ENCODE measurements around the gene RPL5.
A peak's percentile ranks its signal among the peaks of the same experiment; 100 is the strongest.

Gene RPL5

DNA sequence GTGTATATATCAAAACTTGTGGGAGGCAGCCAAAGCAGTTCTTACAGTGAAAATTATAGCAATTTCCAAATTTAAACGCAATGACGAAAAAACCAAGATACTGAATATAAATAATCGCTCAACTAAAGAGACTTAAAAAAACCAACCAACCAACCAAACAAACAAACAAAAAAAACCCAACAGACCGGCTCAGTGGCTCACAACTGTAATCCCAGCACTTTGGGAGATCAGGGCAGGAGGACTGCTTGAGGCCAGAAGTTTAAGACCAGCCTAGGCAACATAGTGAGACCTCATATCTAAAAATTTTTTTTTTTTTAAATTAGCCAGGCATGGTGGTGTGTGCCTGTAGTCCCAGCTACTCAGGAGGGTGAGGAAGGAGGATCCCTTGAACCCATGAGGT, 23.4 kb downstream of the RPL5 start:
- TF ChIP-seq, protein P1, sequence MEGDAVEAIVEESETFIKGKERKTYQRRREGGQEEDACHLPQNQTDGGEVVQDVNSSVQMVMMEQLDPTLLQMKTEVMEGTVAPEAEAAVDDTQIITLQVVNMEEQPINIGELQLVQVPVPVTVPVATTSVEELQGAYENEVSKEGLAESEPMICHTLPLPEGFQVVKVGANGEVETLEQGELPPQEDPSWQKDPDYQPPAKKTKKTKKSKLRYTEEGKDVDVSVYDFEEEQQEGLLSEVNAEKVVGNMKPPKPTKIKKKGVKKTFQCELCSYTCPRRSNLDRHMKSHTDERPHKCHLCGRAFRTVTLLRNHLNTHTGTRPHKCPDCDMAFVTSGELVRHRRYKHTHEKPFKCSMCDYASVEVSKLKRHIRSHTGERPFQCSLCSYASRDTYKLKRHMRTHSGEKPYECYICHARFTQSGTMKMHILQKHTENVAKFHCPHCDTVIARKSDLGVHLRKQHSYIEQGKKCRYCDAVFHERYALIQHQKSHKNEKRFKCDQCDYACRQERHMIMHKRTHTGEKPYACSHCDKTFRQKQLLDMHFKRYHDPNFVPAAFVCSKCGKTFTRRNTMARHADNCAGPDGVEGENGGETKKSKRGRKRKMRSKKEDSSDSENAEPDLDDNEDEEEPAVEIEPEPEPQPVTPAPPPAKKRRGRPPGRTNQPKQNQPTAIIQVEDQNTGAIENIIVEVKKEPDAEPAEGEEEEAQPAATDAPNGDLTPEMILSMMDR (IDR thresholded peaks at IDR 0.05; ENCODE audit: low read length) = no peak
- TF ChIP-seq EZH2 (optimal IDR thresholded peaks at IDR 0.05; ENCODE audit: low read depth, low read length) (no peak), EZH2phosphoT487 (IDR thresholded peaks at IDR 0.05; ENCODE audit: low read length) (no peak)
- H3K4me2 ChIP-seq (ENCODE audit: low read depth, low read length) = peak overlapping the region; percentile 45; the same call in 1 of the 2 replicates
- H3K9me3 ChIP-seq (replicated peaks; ENCODE audit: insufficient read depth, low read length) = no peaks in the 10 kb centered on the region
- no peak overlapping the region for H3K4me3 ChIP-seq (ENCODE audit: low read length)
- DNase-seq = no peak
- H4K20me1 ChIP-seq (ENCODE audit: insufficient read depth, low read length) = no peaks in the 10 kb centered on the region
- no peak overlapping the region; the same call in 1 of the 2 replicates for H3K27ac ChIP-seq (ENCODE audit: low read length)
- no peak overlapping the region for H3K9ac ChIP-seq (ENCODE audit: low read length)
- H3F3A ChIP-seq (ENCODE audit: insufficient read depth, low read length) = peaks cover 3% of the 10 kb centered on the region; the same call in 1 of the 2 replicates
- peaks cover 20% of the 10 kb centered on the region for H3K4me1 ChIP-seq (ENCODE audit: low read length)
- H3K9me2 ChIP-seq (replicated peaks; ENCODE audit: insufficient read depth, low read length) = no peaks in the 10 kb centered on the region
- H3K27me3 ChIP-seq (replicated peaks; ENCODE audit: insufficient read depth, low read length) = no peaks in the 10 kb centered on the region
- H3K79me2 ChIP-seq (ENCODE audit: low read length) = peaks cover 39% of the 10 kb centered on the region
- no peak overlapping the region for H2AFZ ChIP-seq (ENCODE audit: low read length)
- H3K36me3 ChIP-seq (replicated peaks; ENCODE audit: insufficient read depth, low read length) = no peaks in the 10 kb centered on the region

DNA sequence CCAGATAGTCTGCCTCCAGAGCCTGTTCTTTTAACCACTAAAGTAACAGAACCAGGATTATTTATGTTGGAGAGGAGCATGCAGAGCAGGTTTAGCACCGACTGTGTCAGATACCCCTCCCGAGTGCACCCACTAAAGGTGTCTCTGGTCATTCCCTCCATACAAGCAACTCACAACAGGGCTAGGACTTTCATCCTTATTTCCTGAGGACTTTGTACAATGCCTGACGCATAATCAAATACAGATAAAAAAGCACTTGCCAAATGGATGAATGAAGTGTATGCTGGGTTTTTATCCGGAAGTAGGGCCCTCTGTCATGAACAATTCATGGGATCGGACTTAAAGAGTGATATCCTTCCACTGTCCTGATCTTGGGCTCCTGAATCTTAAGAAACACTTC, 26.0 kb downstream of the RPL5 start:
- Histone ChIP-seq H3K9me2 (replicated peaks; ENCODE audit: insufficient read depth, low read length) (no peaks in the 10 kb centered on the region), H3F3A (ENCODE audit: insufficient read depth, low read length) (peaks cover 3% of the 10 kb centered on the region; the same call in 1 of the 2 replicates), H2AFZ (ENCODE audit: low read length) (no peak overlapping the region), H4K20me1 (ENCODE audit: insufficient read depth, low read length) (no peaks in the 10 kb centered on the region), H3K27ac (ENCODE audit: low read length) (no peak overlapping the region), H3K4me2 (ENCODE audit: low read depth, low read length) (no peak overlapping the region), H3K79me2 (ENCODE audit: low read length) (peaks cover 29% of the 10 kb centered on the region), H3K27me3 (replicated peaks; ENCODE audit: insufficient read depth, low read length) (no peaks in the 10 kb centered on the region), H3K4me1 (ENCODE audit: low read length) (peaks cover 20% of the 10 kb centered on the region), H3K4me3 (ENCODE audit: low read length) (no peak overlapping the region), H3K9ac (ENCODE audit: low read length) (no peak overlapping the region), H3K9me3 (replicated peaks; ENCODE audit: insufficient read depth, low read length) (no peaks in the 10 kb centered on the region), H3K36me3 (replicated peaks; ENCODE audit: insufficient read depth, low read length) (no peaks in the 10 kb centered on the region)
- TF ChIP-seq, protein P1 (IDR thresholded peaks at IDR 0.05; ENCODE audit: low read length) = no peak
- no peak for TF ChIP-seq EZH2phosphoT487 (IDR thresholded peaks at IDR 0.05; ENCODE audit: low read length)
- TF ChIP-seq EZH2 (optimal IDR thresholded peaks at IDR 0.05; ENCODE audit: low read depth, low read length) = no peak
- no peak for DNase-seq

DNA sequence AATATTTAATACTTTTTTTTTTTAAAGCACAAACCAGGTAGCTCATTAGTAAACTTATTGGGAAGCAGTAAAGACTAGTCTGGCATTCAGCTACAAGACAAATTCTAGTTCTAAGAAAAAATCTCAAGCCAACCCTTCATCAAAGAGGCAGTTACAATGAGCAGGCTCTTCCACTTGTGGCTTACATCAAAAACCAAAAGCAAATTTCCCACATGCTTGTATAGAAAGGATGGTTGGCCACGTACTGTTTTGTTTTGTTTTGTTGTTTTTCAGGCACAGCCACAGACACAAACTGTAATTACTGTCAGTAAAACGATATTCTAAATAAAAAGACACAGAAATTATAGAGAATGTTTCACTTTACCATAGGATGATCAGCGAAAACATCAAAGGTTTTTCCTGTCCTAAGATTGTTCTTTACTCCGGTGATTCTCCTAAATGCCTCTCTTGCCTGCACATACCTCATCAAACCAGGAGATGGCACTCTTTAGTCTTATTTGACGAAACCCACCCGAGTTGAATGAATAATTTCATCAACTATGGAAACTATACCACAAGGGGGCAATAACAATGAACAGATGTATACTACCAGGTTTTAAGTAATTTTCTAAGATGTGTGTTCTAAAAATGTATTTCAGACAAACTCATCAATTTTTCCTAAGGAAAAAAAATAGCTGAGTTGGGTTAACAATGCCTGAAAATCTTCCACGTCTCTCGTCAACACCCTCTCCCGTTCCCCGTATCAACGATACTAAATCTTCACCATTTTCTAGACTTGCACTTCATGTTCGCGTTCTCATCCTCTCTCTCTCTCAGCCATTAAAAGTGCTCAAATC, 26.9 kb downstream of the RPL5 start:
- Histone ChIP-seq H3K27ac (ENCODE audit: low read length) (peak overlapping the region; percentile 16; the same call in 1 of the 2 replicates), H2AFZ (ENCODE audit: low read length) (0 out of 2 replicates have a peak overlapping the region, but pooled peaks have one; percentile 61), H3K27me3 (replicated peaks; ENCODE audit: insufficient read depth, low read length) (no peaks in the 10 kb centered on the region), H3K4me3 (ENCODE audit: low read length) (peak overlapping the region; percentile 42; the same call in 1 of the 2 replicates), H3K4me2 (ENCODE audit: low read depth, low read length) (peak overlapping the region; percentile 78), H3K9me3 (replicated peaks; ENCODE audit: insufficient read depth, low read length) (no peaks in the 10 kb centered on the region), H3F3A (ENCODE audit: insufficient read depth, low read length) (peaks cover 3% of the 10 kb centered on the region; the same call in 1 of the 2 replicates), H3K79me2 (ENCODE audit: low read length) (peaks cover 22% of the 10 kb centered on the region), H3K9me2 (replicated peaks; ENCODE audit: insufficient read depth, low read length) (no peaks in the 10 kb centered on the region), H3K9ac (ENCODE audit: low read length) (peak overlapping the region; percentile 25; the same call in 1 of the 2 replicates), H4K20me1 (ENCODE audit: insufficient read depth, low read length) (no peaks in the 10 kb centered on the region), H3K36me3 (replicated peaks; ENCODE audit: insufficient read depth, low read length) (no peaks in the 10 kb centered on the region), H3K4me1 (ENCODE audit: low read length) (peaks cover 20% of the 10 kb centered on the region)
- TF ChIP-seq, protein P1 (IDR thresholded peaks at IDR 0.05; ENCODE audit: low read length) = peak; percentile 80
- no peak for TF ChIP-seq EZH2phosphoT487 (IDR thresholded peaks at IDR 0.05; ENCODE audit: low read length)
- DNase-seq = peak; percentile 68
